Adrenal gland (tissue), 5 donors: Measurements from ENCODE around the gene ACTL10.

Experiments
- CTCF ChIP-seq, 6 experiments: fragments of 450-650 bp in 4 of 6; fragments of 200-600 bp in 2 of 6; sonication (generic) in 1 of 6; IDR thresholded peaks; 1 replicate in 5 of 6; 2 replicates in 1 of 6; pipeline versions ENCODE4 v1.5.1 to v1.8.0; 2016 to 2021; ENCODE audit warnings: antibody characterized with exemption in 6 of 6, mild to moderate bottlenecking in 2 of 6, moderate library complexity in 1 of 6
- POLR2A ChIP-seq, 2 donors: fragments of 450-650 bp; IDR thresholded peaks; one replicate each; pipeline ENCODE4 v1.6.1; 2017; ENCODE audit warnings: antibody characterized with exemption in 2 of 2, mild to moderate bottlenecking in 2 of 2, moderate library complexity in 1 of 2
- donor health status: DM: no; HTN: no; CAD: no.

DNA sequence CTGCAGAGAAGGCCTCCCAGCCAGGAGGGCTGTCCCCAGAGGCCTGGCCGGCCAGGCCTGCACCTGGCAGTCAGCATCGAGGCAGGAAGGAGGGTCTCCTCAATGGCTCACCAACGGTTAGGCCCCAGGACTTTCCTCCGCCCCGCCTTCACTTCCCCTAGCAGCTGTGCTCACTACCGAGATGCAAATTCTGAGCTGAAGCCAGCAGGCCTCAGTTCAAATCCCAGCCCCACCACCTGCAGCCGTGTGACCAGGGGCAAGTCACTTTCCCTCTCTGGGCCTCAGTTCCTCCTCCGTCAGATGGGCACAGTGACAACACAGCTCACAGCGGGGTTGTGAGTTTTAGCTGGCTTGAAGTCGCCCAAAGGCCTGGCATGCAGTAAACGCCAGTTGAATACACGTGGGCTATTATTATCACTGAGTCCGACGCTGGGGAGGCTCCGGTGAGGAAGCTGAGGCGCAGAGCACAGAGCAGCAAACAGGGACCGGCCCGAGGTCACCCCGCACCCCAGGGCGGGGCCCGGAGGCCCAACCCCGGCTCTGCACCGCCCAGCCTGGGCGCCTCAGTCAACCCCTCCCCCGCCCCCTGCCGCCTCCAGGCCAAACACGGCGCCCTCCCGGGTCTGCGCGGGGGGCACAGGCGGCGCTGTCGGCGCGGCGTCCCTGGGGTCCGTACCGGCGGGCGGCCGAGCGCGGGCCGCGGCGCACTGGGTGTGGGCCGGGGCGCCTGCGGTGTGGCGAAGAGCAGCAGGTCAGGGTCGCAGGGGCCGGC lies 18.8 kb downstream of the ACTL10 start:
- no peak for TF ChIP-seq POLR2A (IDR thresholded peaks at IDR 0.05)
- TF ChIP-seq CTCF (IDR thresholded peaks at IDR 0.05) = no peak
